NCI-H128 (cell line): ENCODE measurements around the gene GLB1L3.
"Not testable (repeated sequence)": the region's sequence is repeated elsewhere in the genome, so short reads cannot be mapped to it uniquely, and the experiment has no call there.

Experiments used
- DNase-seq: peaks from one replicate; lab custom pipeline; 2025; ENCODE audit not compliant: unreplicated experiment; lab: John Stamatoyannopoulos, UW

The GLB1L3 gene

GRCh38 chr11:134272381-134273316 lies 3.5 kb upstream of the GLB1L3 start:
- no peak for DNase-seq

GRCh38 chr11:134273317-134273712 lies 2.9 kb upstream of the GLB1L3 start:
- DNase-seq: no peak

DNA sequence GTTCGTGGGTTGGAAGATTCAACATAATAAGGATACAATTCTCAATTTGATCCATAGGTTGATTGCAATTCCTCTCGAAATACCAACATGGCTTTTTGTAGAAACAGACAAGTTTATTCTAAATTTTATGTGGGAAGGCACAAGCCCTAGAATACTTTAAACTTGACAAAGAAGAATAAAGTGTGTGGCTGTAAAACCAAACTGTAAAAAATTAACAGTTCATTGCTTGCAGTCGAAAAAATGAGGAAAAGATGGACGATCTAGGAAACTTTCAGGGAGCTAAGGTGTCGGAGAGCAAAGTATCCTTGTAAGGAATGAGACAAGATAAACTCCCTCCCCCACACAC lies 1.0 kb upstream of the GLB1L3 start:
- DNase-seq: no peak

- DNase-seq: no peak
Measured at GRCh38 chr11:134276396-134277182, 410 bp downstream of the GLB1L3 start.

DNA sequence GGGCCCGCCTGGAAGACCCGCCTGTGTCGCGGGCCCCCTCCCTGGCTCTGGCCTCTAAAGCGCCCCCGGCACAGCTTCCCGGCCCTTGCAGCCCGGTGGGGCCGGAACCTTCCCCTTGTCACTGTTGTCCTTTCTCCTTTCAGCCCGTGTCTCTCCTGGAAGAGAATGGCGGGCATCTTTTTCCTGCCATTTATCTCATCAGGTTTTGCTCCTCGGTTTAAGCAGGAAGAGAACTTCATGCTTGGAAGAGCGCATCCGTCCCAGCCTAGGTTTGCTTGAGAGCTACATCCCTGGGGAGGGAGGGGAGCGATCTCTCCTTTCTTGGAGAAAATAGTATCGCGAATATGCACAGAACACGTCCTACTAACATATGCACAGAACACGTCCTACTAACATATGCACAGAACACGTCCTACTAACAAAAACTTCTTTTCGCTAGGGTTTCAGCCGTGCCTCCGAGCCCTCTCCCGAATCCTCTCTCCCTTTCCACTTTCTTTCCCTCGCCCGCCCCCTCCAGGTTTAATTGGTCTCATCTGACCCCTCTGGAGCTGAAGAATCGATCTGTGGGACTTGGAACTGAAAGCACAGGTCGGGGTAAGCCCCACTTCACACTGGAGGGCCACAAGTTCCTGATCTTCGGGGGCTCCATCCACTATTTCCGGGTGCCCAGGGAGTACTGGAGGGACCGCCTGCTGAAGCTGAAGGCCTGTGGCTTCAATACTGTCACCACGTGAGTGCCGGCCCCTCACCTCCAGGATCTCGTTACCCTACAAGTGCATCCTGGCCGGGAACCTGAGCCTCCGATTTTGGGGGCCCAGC lies 1.2 kb downstream of the GLB1L3 start:
- DNase-seq: no peak

GRCh38 chr11:134278356-134278755 lies 2.2 kb downstream of the GLB1L3 start:
- DNase-seq: no peak

GRCh38 chr11:134281635-134282034 lies 5.5 kb downstream of the GLB1L3 start:
- DNase-seq: not testable (repeated sequence)

DNA sequence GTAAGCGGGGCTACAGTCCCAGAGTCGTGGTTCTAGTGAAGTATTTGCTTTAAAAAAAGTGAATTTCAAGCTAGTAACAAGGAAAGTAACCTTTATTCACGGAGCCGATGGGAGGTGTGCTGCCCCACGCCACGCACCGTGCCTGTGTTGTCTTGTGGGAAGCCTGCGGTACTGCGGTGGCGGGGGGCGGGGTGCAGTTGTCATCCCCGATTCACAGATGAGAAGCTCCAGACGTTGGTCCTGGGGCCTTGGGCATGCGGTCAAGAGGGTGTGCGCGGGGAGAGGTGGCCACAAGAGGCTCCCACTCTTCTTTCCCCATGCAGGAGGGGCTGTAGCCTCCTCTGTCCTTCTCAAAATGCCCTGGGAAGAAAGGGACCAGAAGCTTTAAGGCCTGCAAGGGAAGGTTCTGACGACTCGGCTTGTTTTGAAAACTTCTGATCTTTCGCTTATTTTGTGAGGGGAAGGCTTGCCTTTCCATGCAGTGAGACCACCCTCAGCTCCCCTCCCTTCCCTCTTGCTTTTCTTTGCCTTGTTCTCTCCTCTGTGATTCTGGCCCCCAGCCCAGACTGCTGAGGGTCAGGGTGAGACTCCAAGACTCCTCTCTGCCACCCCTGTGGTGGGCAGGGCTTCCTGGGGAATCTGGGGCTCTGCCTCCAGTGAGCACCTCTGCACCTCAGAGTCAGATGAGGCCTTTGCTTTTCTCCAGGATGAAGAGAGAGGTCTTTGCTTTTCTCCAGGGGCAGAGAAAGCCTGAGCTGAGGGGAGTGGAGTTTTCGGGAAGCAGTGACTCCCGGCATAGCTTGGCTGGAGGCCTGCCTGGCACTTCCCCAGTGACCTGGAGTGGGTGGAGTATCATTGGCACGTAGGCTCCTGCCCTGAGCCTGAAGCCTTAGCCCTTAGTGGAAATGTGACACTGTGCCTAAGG lies 6.2 kb downstream of the GLB1L3 start:
- no peak for DNase-seq

DNA sequence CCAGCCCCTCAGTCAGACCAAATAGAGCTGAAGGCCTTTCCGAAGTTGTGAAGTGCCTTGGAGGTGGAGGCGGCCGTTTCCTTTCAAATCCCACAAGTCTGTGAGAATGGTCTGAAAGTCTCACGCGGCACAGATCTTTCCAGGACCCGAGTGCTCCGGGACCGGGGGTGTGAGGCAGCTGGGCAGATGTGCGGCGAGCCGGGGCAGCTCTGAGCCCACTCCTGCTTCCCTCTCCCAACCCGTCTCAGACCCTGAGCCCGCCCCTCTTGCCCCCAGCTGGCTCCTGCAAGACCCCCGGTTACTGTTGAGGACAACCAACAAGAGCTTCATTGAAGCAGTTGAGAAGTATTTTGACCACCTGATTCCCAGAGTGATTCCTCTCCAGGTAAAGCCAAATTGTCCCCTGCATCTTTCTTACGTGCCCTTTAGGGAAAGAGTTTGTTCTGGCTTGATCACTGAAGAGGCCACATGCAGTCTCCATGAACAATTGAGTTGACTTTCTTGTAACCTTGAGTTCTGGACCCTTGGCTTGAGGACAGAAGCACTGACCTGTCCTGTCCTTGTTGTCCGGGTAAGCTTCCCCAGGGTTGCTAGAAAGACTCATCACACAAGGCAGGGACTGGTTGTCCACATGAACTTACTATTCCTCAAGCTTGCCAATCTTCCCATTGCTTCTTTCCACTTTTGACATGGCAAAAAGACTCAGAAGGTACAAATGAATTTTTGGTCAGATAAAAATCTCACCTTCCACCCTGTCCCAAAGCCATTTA lies 7.5 kb downstream of the GLB1L3 start:
- DNase-seq: no peak

GRCh38 chr11:134284349-134284748 lies 8.2 kb downstream of the GLB1L3 start:
- not testable (repeated sequence) for DNase-seq

GRCh38 chr11:134287561-134287960 lies 11.4 kb downstream of the GLB1L3 start:
- DNase-seq: no peak

GRCh38 chr11:134288486-134288885 lies 12.3 kb downstream of the GLB1L3 start:
- no peak for DNase-seq

DNA sequence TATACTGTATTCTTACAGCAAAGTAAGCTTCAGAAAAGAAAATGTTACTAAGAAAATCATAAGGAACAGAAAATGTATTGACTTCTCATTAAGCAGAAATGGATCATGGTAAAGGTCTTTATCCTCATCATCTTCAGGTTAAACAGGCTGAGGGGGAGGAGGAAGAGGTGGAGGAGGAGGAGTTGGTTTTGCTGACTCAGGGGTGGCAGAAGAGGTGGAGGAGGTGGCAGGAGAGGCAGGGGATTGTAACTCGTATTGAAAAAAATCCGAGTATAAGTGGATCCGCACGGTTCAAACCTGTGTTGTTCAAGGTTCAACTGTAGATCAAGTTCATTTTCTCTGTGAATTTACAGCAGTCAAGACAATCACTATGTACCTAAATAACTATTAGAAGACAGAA lies 13.0 kb downstream of the GLB1L3 start:
- DNase-seq: no peak

GRCh38 chr11:134289789-134290188 lies 13.6 kb downstream of the GLB1L3 start:
- no peak for DNase-seq

DNA sequence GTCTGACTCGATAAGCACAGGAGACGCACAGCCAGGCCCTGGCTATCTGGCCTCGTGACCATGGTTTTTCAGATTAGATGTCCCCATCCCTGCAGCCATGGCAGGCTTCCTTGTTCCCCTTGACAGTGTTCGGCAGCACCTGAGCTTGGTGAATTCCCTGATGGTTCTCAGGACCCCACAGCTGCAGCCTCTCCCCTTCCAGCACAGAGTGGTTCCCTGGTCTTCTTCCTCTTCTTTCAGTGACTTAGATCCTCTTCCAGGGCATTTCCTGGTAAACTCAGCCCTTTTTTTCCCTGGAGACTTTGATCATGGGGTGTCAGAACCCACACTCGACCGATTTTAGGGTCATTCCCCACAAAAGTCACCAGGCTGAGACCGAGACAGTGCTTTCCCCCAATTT lies 14.5 kb downstream of the GLB1L3 start:
- DNase-seq: no peak

DNA sequence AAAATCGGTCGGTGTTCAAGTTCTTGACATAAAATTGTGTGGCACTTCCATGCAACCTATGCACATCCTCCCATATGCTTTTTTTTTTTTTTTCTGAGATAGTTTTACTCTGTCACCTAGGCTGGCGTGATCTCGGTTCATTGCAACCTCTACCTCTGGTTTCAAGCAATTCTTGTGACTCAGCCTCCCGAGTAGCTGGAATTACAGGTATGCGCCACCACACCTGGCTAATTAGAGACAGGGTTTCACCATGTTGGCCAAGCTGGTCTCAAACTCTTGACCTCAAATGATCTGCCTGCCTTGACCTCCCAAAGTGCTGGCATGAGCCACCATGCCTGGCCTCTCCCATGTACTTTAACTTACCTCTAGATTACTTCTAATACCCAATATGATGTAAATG lies 15.0 kb downstream of the GLB1L3 start:
- no peak for DNase-seq

GRCh38 chr11:134292661-134293060 lies 16.5 kb downstream of the GLB1L3 start:
- DNase-seq: no peak

- DNase-seq: no peak
Measured at GRCh38 chr11:134293119-134294113, 17.2 kb downstream of the GLB1L3 start.
